ENCODE results near the gene PLCB4.

The PLCB4 gene

GRCh38 chr20:9262653-9263194 lies 193.8 kb downstream of the PLCB4 start:
- no peak for DNase-seq (ENCODE audit: insufficient read length)
- TF ChIP-seq POLR2A (IDR thresholded peaks at IDR 0.05; ENCODE audit: low read depth, low read length) (no peak), POLR2AphosphoS5 (IDR thresholded peaks at IDR 0.05; ENCODE audit: low read depth, low read length) (no peak), TAF1 (IDR thresholded peaks at IDR 0.05; ENCODE audit: borderline replicate concordance, low read depth, low read length) (no peak)
- FAIRE-seq: no peak

GRCh38 chr20:9269280-9269971 lies 200.5 kb downstream of the PLCB4 start:
- FAIRE-seq (no peak), DNase-seq (ENCODE audit: insufficient read length) (no peak)
- TF ChIP-seq POLR2AphosphoS5 (IDR thresholded peaks at IDR 0.05; ENCODE audit: low read depth, low read length) (no peak), TAF1 (IDR thresholded peaks at IDR 0.05; ENCODE audit: borderline replicate concordance, low read depth, low read length) (no peak), POLR2A (IDR thresholded peaks at IDR 0.05; ENCODE audit: low read depth, low read length) (no peak)

GRCh38 chr20:9270831-9271230 lies 201.9 kb downstream of the PLCB4 start:
- FAIRE-seq (no peak), DNase-seq (ENCODE audit: insufficient read length) (no peak)
- TF ChIP-seq TAF1 (IDR thresholded peaks at IDR 0.05; ENCODE audit: borderline replicate concordance, low read depth, low read length) (no peak), POLR2A (IDR thresholded peaks at IDR 0.05; ENCODE audit: low read depth, low read length) (no peak), POLR2AphosphoS5 (IDR thresholded peaks at IDR 0.05; ENCODE audit: low read depth, low read length) (no peak)

- DNase-seq (ENCODE audit: insufficient read length): no peak
- no peak for TF ChIP-seq POLR2A (IDR thresholded peaks at IDR 0.05; ENCODE audit: low read depth, low read length)
- TF ChIP-seq TAF1 (IDR thresholded peaks at IDR 0.05; ENCODE audit: borderline replicate concordance, low read depth, low read length): no peak
- no peak for TF ChIP-seq POLR2AphosphoS5 (IDR thresholded peaks at IDR 0.05; ENCODE audit: low read depth, low read length)
- FAIRE-seq: no peak
These were observed 208.1 kb downstream of the PLCB4 start for GRCh38 chr20:9276966-9277468.

- DNase-seq (ENCODE audit: insufficient read length) (no peak), FAIRE-seq (no peak)
- TF ChIP-seq POLR2AphosphoS5 (IDR thresholded peaks at IDR 0.05; ENCODE audit: low read depth, low read length) (no peak), TAF1 (IDR thresholded peaks at IDR 0.05; ENCODE audit: borderline replicate concordance, low read depth, low read length) (no peak)
These were observed 211.1 kb downstream of the PLCB4 start for GRCh38 chr20:9279918-9280401.

- TF ChIP-seq TAF1 (IDR thresholded peaks at IDR 0.05; ENCODE audit: borderline replicate concordance, low read depth, low read length): no peak
- no peak for FAIRE-seq
- no peak for DNase-seq (ENCODE audit: insufficient read length)
These were observed 211.8 kb downstream of the PLCB4 start for GRCh38 chr20:9280666-9281065.

GRCh38 chr20:9281803-9282202 lies 212.9 kb downstream of the PLCB4 start:
- no peak for DNase-seq (ENCODE audit: insufficient read length)
- TF ChIP-seq TAF1 (IDR thresholded peaks at IDR 0.05; ENCODE audit: borderline replicate concordance, low read depth, low read length): no peak
- TF ChIP-seq POLR2A (IDR thresholded peaks at IDR 0.05; ENCODE audit: low read depth, low read length): no peak
- no peak for TF ChIP-seq POLR2AphosphoS5 (IDR thresholded peaks at IDR 0.05; ENCODE audit: low read depth, low read length)
- no peak for FAIRE-seq

- FAIRE-seq: no peak
- no peak for DNase-seq (ENCODE audit: insufficient read length)
- no peak for TF ChIP-seq POLR2A (IDR thresholded peaks at IDR 0.05; ENCODE audit: low read depth, low read length)
- no peak for TF ChIP-seq TAF1 (IDR thresholded peaks at IDR 0.05; ENCODE audit: borderline replicate concordance, low read depth, low read length)
- TF ChIP-seq POLR2AphosphoS5 (IDR thresholded peaks at IDR 0.05; ENCODE audit: low read depth, low read length): no peak
These were observed 216.7 kb downstream of the PLCB4 start for GRCh38 chr20:9285617-9286016.

GRCh38 chr20:9286501-9287461 lies 217.9 kb downstream of the PLCB4 start:
- FAIRE-seq (no peak), DNase-seq (ENCODE audit: insufficient read length) (no peak)

GRCh38 chr20:9287826-9288225 lies 218.9 kb downstream of the PLCB4 start:
- DNase-seq (ENCODE audit: insufficient read length) (no peak), FAIRE-seq (no peak)
- TF ChIP-seq POLR2AphosphoS5 (IDR thresholded peaks at IDR 0.05; ENCODE audit: low read depth, low read length): no peak
- no peak for TF ChIP-seq POLR2A (IDR thresholded peaks at IDR 0.05; ENCODE audit: low read depth, low read length)
- no peak for TF ChIP-seq TAF1 (IDR thresholded peaks at IDR 0.05; ENCODE audit: borderline replicate concordance, low read depth, low read length)

More at GRCh38 chr20:9286501-9287461, 217.9 kb downstream of the PLCB4 start:
- TF ChIP-seq TAF1 (IDR thresholded peaks at IDR 0.05; ENCODE audit: borderline replicate concordance, low read depth, low read length): no peak
- TF ChIP-seq POLR2A (IDR thresholded peaks at IDR 0.05; ENCODE audit: low read depth, low read length): no peak
- no peak for TF ChIP-seq POLR2AphosphoS5 (IDR thresholded peaks at IDR 0.05; ENCODE audit: low read depth, low read length)

- DNase-seq (ENCODE audit: insufficient read length) (no peak), FAIRE-seq (no peak)
- TF ChIP-seq POLR2A (IDR thresholded peaks at IDR 0.05; ENCODE audit: low read depth, low read length) (no peak), POLR2AphosphoS5 (IDR thresholded peaks at IDR 0.05; ENCODE audit: low read depth, low read length) (no peak), TAF1 (IDR thresholded peaks at IDR 0.05; ENCODE audit: borderline replicate concordance, low read depth, low read length) (no peak)
These were observed 221.4 kb downstream of the PLCB4 start for GRCh38 chr20:9290331-9290730.
